H54 (cell line): ENCODE measurements around the gene RNF212.
A peak's percentile ranks its signal among the peaks of the same experiment; 100 is the strongest.

Experiments used
- DNase-seq: peaks from one replicate; pipeline ENCODE4 v3.0.0; 2011; ENCODE audit warnings: low spot score, mixed read lengths; ENCODE audit not compliant: insufficient read length
- FAIRE-seq: peaks from 3 replicates; lab custom pipeline; 2011; peaks lifted over from hg19 to GRCh38; lab: Jason Lieb, UNC
- POLR2A ChIP-seq: IDR thresholded peaks from 2 replicates; pipeline ENCODE4 v1.6.1; 2011; ENCODE audit warnings: low read depth, mild to moderate bottlenecking, low read length

RNF212 gene

GRCh38 chr4:1041147-1041935, 72.0 kb downstream of the RNF212 start:
- no peak for FAIRE-seq
- no peak for DNase-seq
- no peak; the same call in 1 of the 2 replicates for TF ChIP-seq POLR2A

DNA sequence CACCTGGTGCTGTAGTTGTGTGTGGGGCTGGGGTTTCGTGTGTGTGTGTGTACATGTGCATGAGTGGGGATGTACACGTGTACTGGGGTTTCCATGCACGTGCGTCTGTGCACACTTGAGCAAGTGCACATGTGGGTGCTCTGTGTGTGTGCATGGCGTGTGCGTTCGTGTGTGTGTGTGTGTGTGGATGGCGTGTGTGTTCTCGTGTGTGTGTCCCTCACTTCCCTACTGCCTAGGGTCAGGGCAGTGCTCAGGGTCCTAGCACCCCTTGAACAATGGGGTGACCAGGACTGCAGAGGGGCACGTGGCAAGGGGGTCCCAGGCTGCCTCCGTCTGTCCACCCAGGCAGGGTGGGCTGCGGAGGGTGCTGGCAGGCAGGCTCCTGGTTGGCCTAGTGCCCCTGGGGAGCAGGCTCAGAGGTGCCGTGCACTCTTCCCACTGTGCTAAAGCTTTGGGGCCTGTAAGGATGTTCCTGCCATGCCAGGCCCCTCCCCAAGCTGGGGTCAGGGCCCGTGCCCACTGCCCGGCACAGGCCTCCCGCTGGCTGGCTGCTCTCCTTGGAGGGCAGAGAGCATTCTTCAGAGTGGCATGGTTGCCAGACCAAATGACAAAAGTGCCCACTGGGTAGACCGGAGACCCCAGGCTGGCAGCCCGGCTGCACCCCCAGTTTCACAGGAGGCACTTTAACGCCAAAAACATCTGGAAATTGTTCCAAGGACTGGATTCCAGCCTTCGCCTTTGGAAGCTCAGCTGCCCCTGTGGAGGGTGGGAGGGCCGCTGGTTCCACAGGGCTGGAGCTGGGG, 72.8 kb downstream of the RNF212 start:
- DNase-seq = no peak
- TF ChIP-seq POLR2A = no peak
- FAIRE-seq = no peak

GRCh38 chr4:1039493-1040343, 73.6 kb downstream of the RNF212 start:
- no peak for TF ChIP-seq POLR2A
- FAIRE-seq (no peak), DNase-seq (no peak)

- FAIRE-seq (no peak), DNase-seq (no peak)
- TF ChIP-seq POLR2A = no peak
Observed at GRCh38 chr4:1038948-1039492, 74.3 kb downstream of the RNF212 start.

GRCh38 chr4:1036976-1037810, 76.2 kb downstream of the RNF212 start:
- TF ChIP-seq POLR2A = no peak
- no peak for DNase-seq
- no peak for FAIRE-seq

GRCh38 chr4:1036095-1036494, 77.3 kb downstream of the RNF212 start:
- no peak for TF ChIP-seq POLR2A
- no peak for FAIRE-seq
- DNase-seq = no peak

DNA sequence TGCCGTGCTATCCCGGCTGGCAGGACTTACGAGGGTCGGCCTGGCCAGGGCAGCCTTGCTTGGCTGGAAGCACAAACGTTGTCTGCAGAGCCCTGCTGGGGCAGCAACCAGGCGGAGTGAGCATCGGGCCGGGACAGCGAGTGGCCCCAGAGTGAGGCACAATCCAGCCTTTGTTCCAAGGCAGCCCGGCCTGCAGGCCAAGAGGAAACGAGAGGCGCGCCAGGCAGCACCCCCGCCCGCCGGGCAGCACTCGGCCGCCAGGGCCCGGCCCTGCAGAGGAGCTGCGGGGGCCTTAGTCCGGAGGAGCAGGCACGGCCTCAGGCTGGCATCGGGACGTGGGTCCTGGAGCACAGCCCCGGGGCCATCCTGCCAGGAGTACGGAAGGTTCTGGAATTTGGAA, 77.9 kb downstream of the RNF212 start:
- no peak for TF ChIP-seq POLR2A
- DNase-seq (no peak), FAIRE-seq (no peak)

DNA sequence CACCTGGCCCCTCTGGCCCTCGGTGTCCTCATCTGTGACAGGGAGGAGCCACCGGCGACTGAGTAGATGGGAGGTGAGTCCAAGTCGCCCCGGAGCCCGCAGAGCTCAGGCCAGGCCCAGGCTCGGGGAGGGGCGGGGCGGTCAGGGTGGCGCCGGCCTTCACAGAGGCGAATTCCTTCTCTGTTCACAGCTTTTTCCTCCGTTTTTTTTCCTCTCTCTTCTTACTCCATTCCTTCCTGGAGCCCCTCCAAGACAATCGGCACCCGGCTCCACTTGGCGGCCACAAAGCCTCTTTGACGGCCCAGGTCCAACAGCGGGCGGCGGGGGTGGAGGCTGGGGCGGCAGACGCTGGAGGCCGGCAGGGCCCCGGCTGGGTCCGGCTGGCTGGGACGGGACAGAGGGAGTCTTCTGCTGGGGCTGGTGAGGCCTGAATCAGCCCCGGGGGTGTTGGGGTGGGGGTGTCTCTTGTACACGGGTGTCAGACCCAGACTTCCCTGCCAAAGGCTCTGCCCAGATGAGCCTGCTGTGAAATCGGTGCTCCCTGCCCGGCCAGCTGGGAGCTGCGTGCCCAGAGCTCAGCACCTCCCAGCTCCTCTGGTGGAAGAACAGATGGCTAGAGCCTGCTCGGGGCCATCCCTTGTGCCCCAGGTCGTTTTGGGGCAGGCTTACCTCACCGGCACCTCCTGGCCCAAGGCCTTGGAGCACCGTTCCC, 79.4 kb downstream of the RNF212 start:
- peak; percentile 57 for DNase-seq
- TF ChIP-seq POLR2A = no peak; the same call in 1 of the 2 replicates
- no peak for FAIRE-seq

DNA sequence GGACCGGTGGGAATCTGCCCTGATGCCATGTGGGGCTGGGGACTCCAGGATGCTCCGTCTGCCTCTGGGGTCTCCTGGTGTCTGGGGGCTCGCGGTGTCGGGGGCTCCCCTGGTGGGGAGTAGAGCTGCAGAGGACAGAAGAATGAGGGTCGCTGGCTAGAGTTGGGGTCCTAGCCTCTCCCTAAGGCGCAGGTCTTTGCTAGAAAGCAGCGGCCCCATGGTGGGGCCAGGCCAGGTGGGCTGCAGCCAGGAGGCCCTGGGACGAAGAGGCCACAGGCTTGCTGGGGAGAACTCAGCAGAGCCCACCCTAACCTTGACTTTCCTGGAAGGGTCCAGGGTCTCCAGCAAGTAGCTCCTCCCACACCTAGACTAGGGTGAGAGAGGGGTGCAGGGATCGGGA, 80.5 kb downstream of the RNF212 start:
- DNase-seq (no peak), FAIRE-seq (no peak)
- no peak for TF ChIP-seq POLR2A

- FAIRE-seq = no peak
- TF ChIP-seq POLR2A = no peak
- DNase-seq = no peak
Observed at GRCh38 chr4:1031956-1032795, 81.2 kb downstream of the RNF212 start.

GRCh38 chr4:1031346-1031745, 82.0 kb downstream of the RNF212 start:
- no peak for TF ChIP-seq POLR2A
- FAIRE-seq = no peak
- no peak for DNase-seq
